WTC11 (cell line): Measurements from ENCODE around the gene THSD4.

Experiments used
- CREM ChIP-seq: sonication (generic); formaldehyde crosslinking; IDR thresholded peaks from 2 replicates; pipeline ENCODE4 v1.8.1; 2022; ENCODE audit warnings: mild to moderate bottlenecking, missing genetic modification reagents, moderate library complexity
- CTCF ChIP-seq: fragments of 200-600 bp; IDR thresholded peaks from 2 replicates; pipeline ENCODE4 v1.8.0; 2022; ENCODE audit warnings: antibody characterized with exemption
- IRF2 ChIP-seq: sonication (generic); formaldehyde crosslinking; IDR thresholded peaks from 2 replicates; pipeline ENCODE4 v1.8.0; 2022; ENCODE audit warnings: low read depth, missing genetic modification reagents, borderline replicate concordance
- JUN ChIP-seq: sonication (generic); formaldehyde crosslinking; IDR thresholded peaks from 2 replicates; pipeline ENCODE4 v1.8.0; 2023; ENCODE audit warnings: mild to moderate bottlenecking, missing genetic modification reagents
- MLX ChIP-seq: sonication (generic); formaldehyde crosslinking; IDR thresholded peaks from 2 replicates; pipeline ENCODE4 v1.8.1; 2023; ENCODE audit warnings: mild to moderate bottlenecking, missing genetic modification reagents, moderate library complexity
- ZBTB21 ChIP-seq: sonication (generic); formaldehyde crosslinking; IDR thresholded peaks from 2 replicates; pipeline ENCODE4 v1.8.1; 2023; ENCODE audit warnings: mild to moderate bottlenecking, missing genetic modification reagents, borderline replicate concordance
- TF ChIP-seq, protein P1 (sequence below): sonication (generic); formaldehyde crosslinking; IDR thresholded peaks from 2 replicates; pipeline ENCODE4 v1.8.0; 2023; ENCODE audit warnings: missing genetic modification reagents, mild to moderate bottlenecking, borderline replicate concordance
- TF ChIP-seq, protein P2 (sequence below): sonication (generic); formaldehyde crosslinking; IDR thresholded peaks from 2 replicates; pipeline ENCODE4 v1.8.1; 2023; ENCODE audit warnings: mild to moderate bottlenecking, missing genetic modification reagents, moderate library complexity
- TF ChIP-seq, protein P3 (sequence below): sonication (generic); formaldehyde crosslinking; conservative IDR thresholded peaks from 2 replicates; pipeline ENCODE4 v1.8.1; 2023; ENCODE audit warnings: mild to moderate bottlenecking, low read depth, missing genetic modification reagents, moderate library complexity

DNA sequence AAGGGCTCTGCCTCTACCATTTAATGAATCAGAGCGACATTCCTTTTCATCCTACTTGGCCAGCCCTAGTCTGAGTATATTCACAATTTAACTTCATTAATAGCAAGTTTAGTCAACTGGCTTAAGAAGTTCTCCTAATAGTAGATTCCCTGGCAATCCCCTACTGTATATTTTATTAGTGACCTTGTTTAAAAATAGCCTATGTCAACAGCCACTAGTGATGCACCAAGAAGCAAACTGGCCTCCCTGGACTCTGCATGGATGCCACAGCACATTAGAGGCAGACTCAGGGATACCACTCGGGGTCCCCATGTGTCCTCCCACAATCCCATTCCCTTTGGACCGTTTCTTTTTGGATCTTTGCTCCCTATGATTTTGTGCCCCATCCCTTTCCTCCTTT lies 83.6 kb downstream of the THSD4 start:
- no peak for TF ChIP-seq CTCF
- TF ChIP-seq IRF2: no peak
- no peak for TF ChIP-seq MLX (CRISPR knock-in tag)
- no peak for TF ChIP-seq CREM (CRISPR knock-in tag)
- TF ChIP-seq, protein P1, sequence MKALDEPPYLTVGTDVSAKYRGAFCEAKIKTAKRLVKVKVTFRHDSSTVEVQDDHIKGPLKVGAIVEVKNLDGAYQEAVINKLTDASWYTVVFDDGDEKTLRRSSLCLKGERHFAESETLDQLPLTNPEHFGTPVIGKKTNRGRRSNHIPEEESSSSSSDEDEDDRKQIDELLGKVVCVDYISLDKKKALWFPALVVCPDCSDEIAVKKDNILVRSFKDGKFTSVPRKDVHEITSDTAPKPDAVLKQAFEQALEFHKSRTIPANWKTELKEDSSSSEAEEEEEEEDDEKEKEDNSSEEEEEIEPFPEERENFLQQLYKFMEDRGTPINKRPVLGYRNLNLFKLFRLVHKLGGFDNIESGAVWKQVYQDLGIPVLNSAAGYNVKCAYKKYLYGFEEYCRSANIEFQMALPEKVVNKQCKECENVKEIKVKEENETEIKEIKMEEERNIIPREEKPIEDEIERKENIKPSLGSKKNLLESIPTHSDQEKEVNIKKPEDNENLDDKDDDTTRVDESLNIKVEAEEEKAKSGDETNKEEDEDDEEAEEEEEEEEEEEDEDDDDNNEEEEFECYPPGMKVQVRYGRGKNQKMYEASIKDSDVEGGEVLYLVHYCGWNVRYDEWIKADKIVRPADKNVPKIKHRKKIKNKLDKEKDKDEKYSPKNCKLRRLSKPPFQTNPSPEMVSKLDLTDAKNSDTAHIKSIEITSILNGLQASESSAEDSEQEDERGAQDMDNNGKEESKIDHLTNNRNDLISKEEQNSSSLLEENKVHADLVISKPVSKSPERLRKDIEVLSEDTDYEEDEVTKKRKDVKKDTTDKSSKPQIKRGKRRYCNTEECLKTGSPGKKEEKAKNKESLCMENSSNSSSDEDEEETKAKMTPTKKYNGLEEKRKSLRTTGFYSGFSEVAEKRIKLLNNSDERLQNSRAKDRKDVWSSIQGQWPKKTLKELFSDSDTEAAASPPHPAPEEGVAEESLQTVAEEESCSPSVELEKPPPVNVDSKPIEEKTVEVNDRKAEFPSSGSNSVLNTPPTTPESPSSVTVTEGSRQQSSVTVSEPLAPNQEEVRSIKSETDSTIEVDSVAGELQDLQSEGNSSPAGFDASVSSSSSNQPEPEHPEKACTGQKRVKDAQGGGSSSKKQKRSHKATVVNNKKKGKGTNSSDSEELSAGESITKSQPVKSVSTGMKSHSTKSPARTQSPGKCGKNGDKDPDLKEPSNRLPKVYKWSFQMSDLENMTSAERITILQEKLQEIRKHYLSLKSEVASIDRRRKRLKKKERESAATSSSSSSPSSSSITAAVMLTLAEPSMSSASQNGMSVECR (CRISPR knock-in tag): no peak
- TF ChIP-seq, protein P2, sequence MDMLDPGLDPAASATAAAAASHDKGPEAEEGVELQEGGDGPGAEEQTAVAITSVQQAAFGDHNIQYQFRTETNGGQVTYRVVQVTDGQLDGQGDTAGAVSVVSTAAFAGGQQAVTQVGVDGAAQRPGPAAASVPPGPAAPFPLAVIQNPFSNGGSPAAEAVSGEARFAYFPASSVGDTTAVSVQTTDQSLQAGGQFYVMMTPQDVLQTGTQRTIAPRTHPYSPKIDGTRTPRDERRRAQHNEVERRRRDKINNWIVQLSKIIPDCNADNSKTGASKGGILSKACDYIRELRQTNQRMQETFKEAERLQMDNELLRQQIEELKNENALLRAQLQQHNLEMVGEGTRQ (CRISPR knock-in tag): no peak
- TF ChIP-seq, protein P3, sequence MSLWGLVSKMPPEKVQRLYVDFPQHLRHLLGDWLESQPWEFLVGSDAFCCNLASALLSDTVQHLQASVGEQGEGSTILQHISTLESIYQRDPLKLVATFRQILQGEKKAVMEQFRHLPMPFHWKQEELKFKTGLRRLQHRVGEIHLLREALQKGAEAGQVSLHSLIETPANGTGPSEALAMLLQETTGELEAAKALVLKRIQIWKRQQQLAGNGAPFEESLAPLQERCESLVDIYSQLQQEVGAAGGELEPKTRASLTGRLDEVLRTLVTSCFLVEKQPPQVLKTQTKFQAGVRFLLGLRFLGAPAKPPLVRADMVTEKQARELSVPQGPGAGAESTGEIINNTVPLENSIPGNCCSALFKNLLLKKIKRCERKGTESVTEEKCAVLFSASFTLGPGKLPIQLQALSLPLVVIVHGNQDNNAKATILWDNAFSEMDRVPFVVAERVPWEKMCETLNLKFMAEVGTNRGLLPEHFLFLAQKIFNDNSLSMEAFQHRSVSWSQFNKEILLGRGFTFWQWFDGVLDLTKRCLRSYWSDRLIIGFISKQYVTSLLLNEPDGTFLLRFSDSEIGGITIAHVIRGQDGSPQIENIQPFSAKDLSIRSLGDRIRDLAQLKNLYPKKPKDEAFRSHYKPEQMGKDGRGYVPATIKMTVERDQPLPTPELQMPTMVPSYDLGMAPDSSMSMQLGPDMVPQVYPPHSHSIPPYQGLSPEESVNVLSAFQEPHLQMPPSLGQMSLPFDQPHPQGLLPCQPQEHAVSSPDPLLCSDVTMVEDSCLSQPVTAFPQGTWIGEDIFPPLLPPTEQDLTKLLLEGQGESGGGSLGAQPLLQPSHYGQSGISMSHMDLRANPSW: no peak
- TF ChIP-seq ZBTB21 (CRISPR knock-in tag): no peak
- no peak for TF ChIP-seq JUN (CRISPR knock-in tag)
